K562 (cell line): ENCODE data around the gene SYT13. TPM values are rescaled to one million over a fixed set of nuclear protein-coding genes. Genes with fewer than 3 reads are reported as not detected.
A peak's percentile ranks its signal among the peaks of the same experiment; 100 is the strongest.

Source experiments
- ATAC-seq: fragments of 200-7000 bp; cut with Tn5 transposase; 3 replicates; pipeline ENCODE4 v1.9.1; 2020; ENCODE audit warnings: moderate library complexity
- BruUV-seq: library from RNA; stranded (reverse); fragments of 400-500 nt; replicated peaks from 2 replicates; lab custom pipeline; 2021; lab: Mats Ljungman, UMichigan
- CTCF ChIA-PET: fragments of 300-600 bp; formaldehyde crosslinking; extraction: SDS; loops from one replicate; lab custom pipeline; 2021; ENCODE audit warnings: low intra/inter-chr PET ratio; lab: Yijun Ruan, JAX
- POLR2A ChIA-PET: fragments of 300-600, 350-650 bp; sonication (Branson Sonifier 250); formaldehyde crosslinking; extraction: SDS; loops from one replicate; lab custom pipeline; 2021; ENCODE audit warnings: antibody characterized with exemption, inconsistent platforms; lab: Yijun Ruan, JAX
- DNase-seq, 4 experiments: peaks; one replicate each; pipeline versions ENCODE4 v3.0.0 to v3.0.0-alpha.2; 2011 to 2018; ENCODE audit warnings: low spot score in 3 of 4, mixed read lengths in 3 of 4; ENCODE audit errors: extremely low read depth in 1 of 4
- FAIRE-seq: peaks from 2 replicates; lab custom pipeline; 2011; peaks lifted over from hg19 to GRCh38; lab: Jason Lieb, UNC
- H2AFZ ChIP-seq: 2 replicates; pipeline ENCODE4 v1.6.0; 2011; ENCODE audit warnings: low read depth, low read length, control low read depth, inconsistent platforms
- H3K27ac ChIP-seq: fragments of 200-600 bp; 3 replicates; pipeline ENCODE4 v1.8.0; 2011; ENCODE audit warnings: low read depth, mild to moderate bottlenecking, control low read depth, inconsistent platforms, low read length, moderate library complexity, mixed read lengths; ENCODE audit errors: extremely low read depth
- H3K27me3 ChIP-seq, 2 experiments: fragments of 300-600 bp in 1 of 2; 2 replicates in 1 of 2; 3 replicates in 1 of 2; pipeline versions ENCODE4 v1.6.0 to v1.8.0; 2011; ENCODE audit warnings: inconsistent platforms in 2 of 2, low read length in 2 of 2, mild to moderate bottlenecking in 1 of 2, mixed read lengths in 1 of 2, moderate library complexity in 1 of 2; ENCODE audit not compliant: control insufficient read depth in 2 of 2, insufficient read depth in 2 of 2
- H3K36me3 ChIP-seq: fragments of 300-600 bp; 3 replicates; pipeline ENCODE4 v1.8.0; 2011; ENCODE audit warnings: mild to moderate bottlenecking, low read length, inconsistent platforms; ENCODE audit not compliant: control insufficient read depth, insufficient read depth
- H3K4me1 ChIP-seq, 2 experiments: fragments of 200-600 bp in 1 of 2; replicated peaks in 1 of 2; 2 replicates in 1 of 2; 3 replicates in 1 of 2; pipeline versions ENCODE4 v1.5.1 to v1.8.0; 2011; ENCODE audit warnings: inconsistent platforms in 2 of 2, low read length in 2 of 2, mild to moderate bottlenecking in 1 of 2, mixed read lengths in 1 of 2, moderate library complexity in 1 of 2; ENCODE audit not compliant: control insufficient read depth in 2 of 2, insufficient read depth in 2 of 2
- H3K4me2 ChIP-seq: 2 replicates; pipeline ENCODE4 v1.6.1; 2011; ENCODE audit warnings: low read length, control low read depth, inconsistent platforms, mixed read lengths; ENCODE audit not compliant: insufficient read depth
- H3K4me3 ChIP-seq: fragments of 200-600 bp; sonication (generic), shearing (Covaris generic); 2 replicates; pipeline ENCODE4 v1.5.1; 2016; ENCODE audit warnings: control low read depth, inconsistent platforms
- H3K79me2 ChIP-seq: fragments of 200-600 bp; 3 replicates; pipeline ENCODE4 v1.8.0; 2011; ENCODE audit warnings: low read length, inconsistent platforms; ENCODE audit not compliant: control insufficient read depth, insufficient read depth
- H3K9ac ChIP-seq, 2 experiments: 2 replicates each; pipeline versions ENCODE4 v1.6.0 to v1.6.1; 2011; ENCODE audit warnings: low read depth in 2 of 2, low read length in 2 of 2, control low read depth in 1 of 2, inconsistent platforms in 1 of 2, mild to moderate bottlenecking in 1 of 2, mixed read lengths in 1 of 2; ENCODE audit not compliant: insufficient read depth in 1 of 2
- H3K9me1 ChIP-seq: one replicate; pipeline ENCODE4 v1.6.0; 2011; ENCODE audit warnings: inconsistent platforms, mild to moderate bottlenecking, low read length, moderate library complexity; ENCODE audit not compliant: control insufficient read depth, insufficient read depth
- H3K9me3 ChIP-seq: replicated peaks from 2 replicates; pipeline ENCODE4 v1.5.1; 2011; ENCODE audit warnings: low read depth, low read length, inconsistent platforms; ENCODE audit not compliant: control insufficient read depth, insufficient read depth
- H4K20me1 ChIP-seq: replicated peaks from 2 replicates; pipeline ENCODE4 v1.6.1; 2011; ENCODE audit warnings: low read length, inconsistent platforms, mixed read lengths; ENCODE audit not compliant: control insufficient read depth, insufficient read depth
- CCNT2 ChIP-seq: IDR thresholded peaks from 2 replicates; pipeline ENCODE4 v1.6.1; 2011; ENCODE audit warnings: borderline replicate concordance, low read depth, mild to moderate bottlenecking, moderate library complexity, mixed read lengths, low read length; ENCODE audit not compliant: insufficient read length; ENCODE audit errors: extremely low read depth
- JUND ChIP-seq, 2 experiments: IDR thresholded peaks; 2 replicates in 1 of 2; 3 replicates in 1 of 2; pipeline ENCODE4 v1.6.1; 2011; ENCODE audit warnings: borderline replicate concordance in 2 of 2, low read depth in 2 of 2, low read length in 2 of 2, improper control_type of control experiment in 1 of 2, missing biosample characterization in 1 of 2, missing genetic modification characterization in 1 of 2, missing genetic modification reagents in 1 of 2
- KLF1 ChIP-seq: fragments of 450-650 bp; IDR thresholded peaks from 2 replicates; pipeline ENCODE4 v1.6.1; 2016; ENCODE audit warnings: missing genetic modification characterization, missing compliant biosample characterization
- MTA3 ChIP-seq: fragments of 450-650 bp; formaldehyde crosslinking; IDR thresholded peaks from 2 replicates; pipeline ENCODE4 v1.6.1; 2017; ENCODE audit warnings: mild to moderate bottlenecking, borderline replicate concordance
- NR4A1 ChIP-seq, 2 experiments: fragments of 250-450 bp in 1 of 2; fragments of 450-650 bp in 1 of 2; sonication (Bioruptor Pico) in 1 of 2; IDR thresholded peaks; 2 replicates each; pipeline versions ENCODE4 v1.4.0 to v1.6.1; 2016 to 2020; ENCODE audit warnings: mild to moderate bottlenecking in 2 of 2, missing compliant biosample characterization in 1 of 2, missing genetic modification characterization in 1 of 2, moderate library complexity in 1 of 2
- PRDM10 ChIP-seq: fragments of 450-650 bp; IDR thresholded peaks from 2 replicates; pipeline ENCODE4 v1.6.1; 2018; ENCODE audit not compliant: partially characterized antibody
- WGBS: fragments of 100-300 bp; shearing (Covaris generic); methylation state at CpG from one replicate; pipeline ENCODE4 v1.1.6; 2016; ENCODE audit warnings: low coverage, mixed read lengths; ENCODE audit not compliant: insufficient coverage; ENCODE audit errors: missing lambda C conversion rate; 5-methylcytosine and 5-hydroxymethylcytosine counted together
- in situ Hi-C: fragments of 300-500 bp; cut with MboI; formaldehyde crosslinking; loops from 4 replicates; pipeline ENCODE4 v1.15.0; 2018; ENCODE audit warnings: inconsistent platforms, mixed read lengths
- intact Hi-C: fragments of 100-400 bp; cut with micrococcal nuclease; formaldehyde crosslinking; loops from 2 replicates; pipeline ENCODE4 v1.14.2; 2022
- polyA plus RNA-seq, 8 experiments: library from polyadenylated mRNA; depleted of rRNA in 4 of 8; stranded (reverse) in 5 of 8; unstranded in 3 of 8; fragments of >200 nt; fragmentation: Nextera tagmentation in 2 of 8; fragmentation: Illumina TruSeq in 1 of 8; extraction: Ambion mirVana in 2 of 8; extraction: Trizol in 1 of 8; gene quantifications; 2 replicates each; pipeline versions ENCODE4 v1.2.1 to v1.2.3, GENCODE V29; 2011 to 2014; ENCODE audit warnings: inconsistent platforms in 1 of 8, missing spikeins in 1 of 8
- total RNA-seq, 7 experiments: library from RNA; depleted of rRNA in 6 of 7; stranded (reverse); fragments of >200 nt in 6 of 7; fragmentation: Illumina TruSeq in 2 of 7; extraction: Trizol in 2 of 7; gene quantifications; 2 replicates each; pipeline versions ENCODE4 v1.2.1 to v1.2.3, GENCODE V29; 2011 to 2021; ENCODE audit warnings: low replicate concordance in 1 of 7

The SYT13 gene
- total and polyA plus RNA-seq, 9 of the 15 experiments (the other 6 are each of a cell fraction or from before 2014, with no cell fraction given): under 0.01 to 0.13 (median 0.08) TPM; not detected in 2

GRCh38 chr11:45232341-45233080 is 53.6 kb downstream of the SYT13 start:
- TF ChIP-seq PRDM10 (peak; percentile 56), CCNT2 (no peak), NR4A1 (CRISPR knock-in tag; IDR thresholded peaks at IDR 0.05) (no peak), NR4A1 (tag; IDR thresholded peaks at IDR 0.05) (no peak), JUND (IDR thresholded peaks at IDR 0.05; ENCODE audit: borderline replicate concordance, low read depth, low read length) (no peak), JUND (tag; IDR thresholded peaks at IDR 0.05; ENCODE audit: borderline replicate concordance, low read depth, low read length) (no peak), MTA3 (no peak), KLF1 (tag) (no peak)
- no peak overlapping the region for H3K27ac ChIP-seq
- H3K27me3 ChIP-seq: peaks cover 7 to 12% of the 10 kb centered on the region in 2 experiments
- H3K79me2 ChIP-seq: no peaks in the 10 kb centered on the region
- no peak overlapping the region for H3K9ac ChIP-seq
- POLR2A ChIA-PET: interaction anchor here (0.6 kb wide), 1 partner anchor 292 kb away, joined by 3 read pairs; no protein-coding TSS in a partner anchor
- intact Hi-C loops (no loop called here), in situ Hi-C loops (no loop called here)
- BruUV-seq: no TSS peak
- no peak overlapping the region for H2AFZ ChIP-seq
- no peak for FAIRE-seq
- no peaks in the 10 kb centered on the region for H3K36me3 ChIP-seq
- H3K9me1 ChIP-seq: peaks cover 3% of the 10 kb centered on the region
- no peak overlapping the region for H3K4me2 ChIP-seq
- CTCF ChIA-PET: no interaction called here
- H3K9me3 ChIP-seq: no peaks in the 10 kb centered on the region
- ATAC-seq: no peak
- H4K20me1 ChIP-seq: no peaks in the 10 kb centered on the region; the same call in 1 of the 2 replicates
- H3K4me1 ChIP-seq: peaks cover 0 to 5% of the 10 kb centered on the region in 2 experiments; a peak in 1 of 5 replicates
- DNase-seq: no peak
- 8% methylated on average over 4 of the region's 5 CpGs for WGBS
- H3K4me3 ChIP-seq: no peak overlapping the region
